Right cardiac atrium (tissue), 5 donors: ENCODE data around the gene KCNB1. TPM values are rescaled to one million over a fixed set of nuclear protein-coding genes. Genes with fewer than 3 reads are reported as not detected.

Source experiments
- ATAC-seq, 2 donors: fragments of 200-7000 bp; cut with Tn5 transposase; one replicate each; pipeline versions ENCODE4 v1.8.0 to v1.9.1; 2020; ENCODE audit warnings: moderate library complexity in 2 of 2, mild to moderate bottlenecking in 1 of 2
- DNase-seq, 3 donors: peaks; one replicate each; pipeline ENCODE4 v3.0.0-alpha.2; 2020
- H3K27ac ChIP-seq: one replicate; pipeline ENCODE4 v1.5.1; 2013; ENCODE audit warnings: mild to moderate bottlenecking, low read length, control low read depth, moderate library complexity
- H3K27me3 ChIP-seq: one replicate; pipeline ENCODE4 v1.6.1; 2013; ENCODE audit not compliant: control insufficient read depth, insufficient read depth
- H3K4me1 ChIP-seq: one replicate; pipeline ENCODE4 v1.6.1; 2013; ENCODE audit warnings: low read length; ENCODE audit not compliant: control insufficient read depth, insufficient read depth
- H3K4me3 ChIP-seq: one replicate; pipeline ENCODE4 v1.5.1; 2013; ENCODE audit warnings: low read length, control low read depth
- H3K9me3 ChIP-seq: one replicate; pipeline ENCODE4 v1.6.1; 2013; ENCODE audit warnings: low read length; ENCODE audit not compliant: control insufficient read depth
- WGBS: extraction: QIAGEN DNeasy Blood & Tissue Kit; methylation state at CpG from one replicate; pipeline ENCODE4 v1.1.7; 2013; 5-methylcytosine and 5-hydroxymethylcytosine counted together
- intact Hi-C, 4 donors: fragments of 100-400 bp; cut with DNase I; formaldehyde crosslinking; loops; one replicate each; pipeline versions ENCODE4 v1.11.0 to v1.14.0; 2022 to 2023
- polyA plus RNA-seq: library from polyadenylated mRNA; stranded (reverse); fragments of 200-250 nt; gene quantifications from one replicate; pipeline ENCODE4 v1.2.3, GENCODE V29; 2013
- total RNA-seq, 4 donors: library from RNA; stranded (reverse); fragmentation: NEBNext Ultra II Directional; extraction: Animal tissue kit (Norgen Biotek cat#: 25700); gene quantifications; one replicate each; pipeline ENCODE4 v1.2.1, GENCODE V29; 2021
- donor health status: healthy with polysubstance abuse.
- donor health status: DM: no; HTN: yes; CAD: no.
- donor health status: DM: no; HTN: no; CAD: no.
- donor health status: DM: no; HTN: yes; CAD: no; lungs with severe emphysema.
- donor health status: DM: yes; HTN: yes; CAD: no.

The KCNB1 gene
- total and polyA plus RNA-seq, 5 donors: 0.35 to 1.6 (median 0.66) TPM

- Histone ChIP-seq H3K27ac (no peak overlapping the region), H3K4me1 (no peaks in the 10 kb centered on the region)
- intact Hi-C loops: no loop called here
Observed at GRCh38 chr20:49468412-49468811, 14.1 kb downstream of the KCNB1 start.

GRCh38 chr20:49466114-49466912 is 16.2 kb downstream of the KCNB1 start:
- ATAC-seq (no peak), DNase-seq (no peak)
- H3K9me3 ChIP-seq: no peaks in the 10 kb centered on the region
- H3K4me1 ChIP-seq: peaks cover 1% of the 10 kb centered on the region
- no peak overlapping the region for H3K27ac ChIP-seq
- H3K27me3 ChIP-seq: no peaks in the 10 kb centered on the region
- intact Hi-C loops: no loop called here
- WGBS: 91% methylated on average over 8 of the region's 8 CpGs
- H3K4me3 ChIP-seq: no peak overlapping the region

More at GRCh38 chr20:49468412-49468811, 14.1 kb downstream of the KCNB1 start:
- ATAC-seq (no peak), DNase-seq (no peak)
- Histone ChIP-seq H3K9me3 (no peaks in the 10 kb centered on the region), H3K4me3 (no peak overlapping the region), H3K27me3 (no peaks in the 10 kb centered on the region)
- WGBS: 77% methylated on average over 7 of the region's 7 CpGs

- no peak overlapping the region for H3K27ac ChIP-seq
- 95% methylated on average over 7 of the region's 7 CpGs for WGBS
- H3K27me3 ChIP-seq: no peaks in the 10 kb centered on the region
- intact Hi-C loops: no loop called here
- peak in 1 of 2 donors; percentile 11 for ATAC-seq
- peaks cover 3% of the 10 kb centered on the region for H3K4me1 ChIP-seq
- no peak overlapping the region for H3K4me3 ChIP-seq
- DNase-seq: no peak
- no peaks in the 10 kb centered on the region for H3K9me3 ChIP-seq
Observed at GRCh38 chr20:49464556-49464955, 17.9 kb downstream of the KCNB1 start.

GRCh38 chr20:49462626-49463025 is 19.8 kb downstream of the KCNB1 start:
- intact Hi-C loops: no loop called here
- no peak for DNase-seq
- Histone ChIP-seq H3K27ac (no peak overlapping the region), H3K4me3 (no peak overlapping the region), H3K27me3 (no peaks in the 10 kb centered on the region), H3K4me1 (peaks cover 3% of the 10 kb centered on the region), H3K9me3 (no peaks in the 10 kb centered on the region)
- no peak for ATAC-seq
- 71% methylated on average over 6 of the region's 6 CpGs for WGBS

- DNase-seq (no peak), ATAC-seq (no peak)
- Histone ChIP-seq H3K4me1 (peaks cover 3% of the 10 kb centered on the region), H3K9me3 (no peaks in the 10 kb centered on the region), H3K4me3 (no peak overlapping the region), H3K27me3 (no peaks in the 10 kb centered on the region), H3K27ac (no peak overlapping the region)
- intact Hi-C loops: no loop called here
- 83% methylated on average over 9 of the region's 9 CpGs for WGBS
Observed at GRCh38 chr20:49461894-49462620, 20.4 kb downstream of the KCNB1 start.

- Histone ChIP-seq H3K9me3 (no peaks in the 10 kb centered on the region), H3K27ac (no peak overlapping the region), H3K4me3 (no peak overlapping the region), H3K4me1 (peaks cover 3% of the 10 kb centered on the region), H3K27me3 (no peaks in the 10 kb centered on the region)
- intact Hi-C loops: no loop called here
- ATAC-seq (no peak), DNase-seq (no peak)
- 77% methylated on average over 5 of the region's 5 CpGs for WGBS
Observed at GRCh38 chr20:49460916-49461315, 21.6 kb downstream of the KCNB1 start.

- Histone ChIP-seq H3K27me3 (no peaks in the 10 kb centered on the region), H3K4me1 (peaks cover 3% of the 10 kb centered on the region), H3K27ac (no peak overlapping the region), H3K4me3 (no peak overlapping the region), H3K9me3 (no peaks in the 10 kb centered on the region)
- ATAC-seq (no peak), DNase-seq (no peak)
- 77% methylated on average over 6 of the region's 6 CpGs for WGBS
- intact Hi-C loops: no loop called here
Observed at GRCh38 chr20:49460131-49460530, 22.3 kb downstream of the KCNB1 start.

GRCh38 chr20:49459684-49460083 is 22.8 kb downstream of the KCNB1 start:
- Histone ChIP-seq H3K27me3 (no peaks in the 10 kb centered on the region), H3K4me3 (no peak overlapping the region), H3K27ac (no peak overlapping the region), H3K9me3 (no peaks in the 10 kb centered on the region), H3K4me1 (peaks cover 3% of the 10 kb centered on the region)
- ATAC-seq (no peak), DNase-seq (no peak)
- WGBS: 76% methylated on average over 6 of the region's 6 CpGs
- intact Hi-C loops: no loop called here

- Histone ChIP-seq H3K4me1 (peaks cover 3% of the 10 kb centered on the region), H3K27ac (no peak overlapping the region), H3K4me3 (no peak overlapping the region), H3K27me3 (no peaks in the 10 kb centered on the region), H3K9me3 (no peaks in the 10 kb centered on the region)
- ATAC-seq (no peak), DNase-seq (no peak)
- 59% methylated on average over 1 of the region's 1 CpG for WGBS
- intact Hi-C loops: no loop called here
Observed at GRCh38 chr20:49457444-49457843, 25.0 kb downstream of the KCNB1 start.

GRCh38 chr20:49456646-49457045 is 25.8 kb downstream of the KCNB1 start:
- DNase-seq: no peak
- Histone ChIP-seq H3K4me3 (no peak overlapping the region), H3K27me3 (no peaks in the 10 kb centered on the region), H3K4me1 (peaks cover 8% of the 10 kb centered on the region), H3K27ac (no peak overlapping the region), H3K9me3 (no peaks in the 10 kb centered on the region)
- WGBS: 91% methylated on average over 6 of the region's 6 CpGs
- intact Hi-C loops: no loop called here
- no peak for ATAC-seq

GRCh38 chr20:49455691-49456090 is 26.8 kb downstream of the KCNB1 start:
- DNase-seq: no peak
- Histone ChIP-seq H3K4me3 (no peak overlapping the region), H3K9me3 (no peaks in the 10 kb centered on the region), H3K27ac (no peak overlapping the region), H3K4me1 (peaks cover 6% of the 10 kb centered on the region), H3K27me3 (no peaks in the 10 kb centered on the region)
- WGBS: 86% methylated on average over 6 of the region's 6 CpGs
- intact Hi-C loops: no loop called here
- ATAC-seq: no peak
